ENCODE measurements around the gene CELF2. TPM values are rescaled to one million over a fixed set of nuclear protein-coding genes. Genes with fewer than 3 reads are reported as not detected.

CELF2 gene
- total RNA-seq, 1 experiment from 2014 or later, result 0.27 TPM

DNA sequence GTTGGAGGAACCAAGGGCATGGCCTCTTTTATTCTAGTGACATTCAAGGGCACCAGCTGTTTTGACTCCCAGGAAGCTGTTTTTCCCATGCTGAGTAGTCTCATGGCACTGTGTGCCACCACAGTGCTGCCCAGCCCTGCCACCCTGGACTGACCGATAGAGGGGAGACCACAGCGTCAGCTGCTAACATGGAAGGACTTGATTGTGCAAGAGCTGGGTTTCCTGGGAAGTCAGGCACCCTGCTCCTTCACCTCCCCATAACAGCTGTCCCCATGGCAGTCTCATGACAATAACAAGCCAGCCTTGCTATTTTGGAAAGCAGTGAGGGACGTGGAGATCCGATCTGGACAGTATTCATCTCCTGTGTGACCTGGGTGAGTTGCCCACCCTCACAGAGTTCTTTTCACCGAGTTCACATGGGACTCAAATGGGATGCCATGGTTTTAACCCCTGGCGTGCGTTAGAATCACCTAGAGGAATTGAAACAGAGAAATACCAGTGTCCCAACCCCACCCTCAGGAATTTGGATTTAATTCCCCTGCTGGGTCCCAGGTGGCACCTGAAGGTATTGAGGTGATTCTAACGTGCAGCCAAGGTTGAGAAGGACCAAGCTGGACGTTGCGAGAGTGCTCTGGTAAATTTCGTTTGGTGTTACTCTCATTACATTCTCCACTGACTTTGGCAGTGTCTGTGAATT lies 174.8 kb downstream of the CELF2 start:
- Mint-ChIP-seq H3K27me3 (ENCODE audit: insufficient read depth, unreplicated experiment) (peaks cover 45% of the 10 kb centered on the region), H3K36me3 (ENCODE audit: insufficient read depth, unreplicated experiment) (no peaks in the 10 kb centered on the region), H3K4me1 (ENCODE audit: low read depth, unreplicated experiment) (no peaks in the 10 kb centered on the region), H3K4me3 (ENCODE audit: unreplicated experiment) (no peak overlapping the region), H3K27ac (ENCODE audit: unreplicated experiment) (no peak overlapping the region), H3K9me3 (ENCODE audit: unreplicated experiment) (no peaks in the 10 kb centered on the region)
- no peaks in the 10 kb centered on the region for H3K4me1 ChIP-seq
- no peaks in the 10 kb centered on the region for H3K27me3 ChIP-seq (replicated peaks; ENCODE audit: control insufficient read depth, insufficient read depth, low read length)
- BruUV-seq (replicated peaks), result no TSS peak
- TF ChIP-seq, protein P1, sequence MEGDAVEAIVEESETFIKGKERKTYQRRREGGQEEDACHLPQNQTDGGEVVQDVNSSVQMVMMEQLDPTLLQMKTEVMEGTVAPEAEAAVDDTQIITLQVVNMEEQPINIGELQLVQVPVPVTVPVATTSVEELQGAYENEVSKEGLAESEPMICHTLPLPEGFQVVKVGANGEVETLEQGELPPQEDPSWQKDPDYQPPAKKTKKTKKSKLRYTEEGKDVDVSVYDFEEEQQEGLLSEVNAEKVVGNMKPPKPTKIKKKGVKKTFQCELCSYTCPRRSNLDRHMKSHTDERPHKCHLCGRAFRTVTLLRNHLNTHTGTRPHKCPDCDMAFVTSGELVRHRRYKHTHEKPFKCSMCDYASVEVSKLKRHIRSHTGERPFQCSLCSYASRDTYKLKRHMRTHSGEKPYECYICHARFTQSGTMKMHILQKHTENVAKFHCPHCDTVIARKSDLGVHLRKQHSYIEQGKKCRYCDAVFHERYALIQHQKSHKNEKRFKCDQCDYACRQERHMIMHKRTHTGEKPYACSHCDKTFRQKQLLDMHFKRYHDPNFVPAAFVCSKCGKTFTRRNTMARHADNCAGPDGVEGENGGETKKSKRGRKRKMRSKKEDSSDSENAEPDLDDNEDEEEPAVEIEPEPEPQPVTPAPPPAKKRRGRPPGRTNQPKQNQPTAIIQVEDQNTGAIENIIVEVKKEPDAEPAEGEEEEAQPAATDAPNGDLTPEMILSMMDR (IDR thresholded peaks at IDR 0.05; ENCODE audit: insufficient read depth in 1 of 2, low read depth in 1 of 2, low read length in 1 of 2, severe bottlenecking in 1 of 2, unreplicated experiment in 1 of 2), result no peak
- H3K9me3 ChIP-seq, result no peaks in the 10 kb centered on the region
- H3K4me3 ChIP-seq (ENCODE audit: low read depth, low read length), result no peak overlapping the region
- CTCF ChIA-PET, result no interaction called here
- POLR2A ChIA-PET, result no interaction called here
- DNase-seq, result no peak
- intact Hi-C loops (cut with micrococcal nuclease; ENCODE audit: unreplicated experiment), result no loop called here
- no peaks in the 10 kb centered on the region for H3K36me3 ChIP-seq (ENCODE audit: control insufficient read depth, insufficient read depth, low read length)

DNA sequence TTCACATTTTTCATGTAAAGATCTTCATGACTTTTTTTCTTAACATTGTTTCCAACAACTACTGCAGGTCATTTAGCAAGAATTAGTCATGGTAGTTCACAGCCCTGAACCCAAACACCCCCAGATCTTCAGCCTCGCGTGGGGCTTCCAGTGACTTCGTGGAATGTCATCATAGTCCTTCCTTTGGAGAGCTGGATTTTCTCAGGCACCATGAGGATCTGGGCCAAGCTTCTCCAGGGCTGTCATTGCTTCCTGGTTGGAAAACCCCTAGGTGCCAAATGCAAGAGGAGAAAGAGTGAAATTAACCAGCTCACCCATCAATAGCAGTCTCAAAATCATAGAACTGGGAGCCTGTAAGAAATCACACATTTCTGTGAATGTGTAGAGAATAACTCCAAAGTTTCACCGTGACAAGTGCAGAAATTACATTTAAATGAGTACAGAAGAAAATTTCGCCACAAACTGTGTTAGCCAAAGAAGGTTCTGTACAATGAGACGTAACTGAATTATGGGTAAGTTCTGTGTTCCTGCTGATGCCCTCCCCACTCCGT lies 175.4 kb downstream of the CELF2 start:
- intact Hi-C loops (cut with micrococcal nuclease; ENCODE audit: unreplicated experiment), result no loop called here
- Histone ChIP-seq H3K27me3 (replicated peaks; ENCODE audit: control insufficient read depth, insufficient read depth, low read length) (no peaks in the 10 kb centered on the region), H3K36me3 (ENCODE audit: control insufficient read depth, insufficient read depth, low read length) (no peaks in the 10 kb centered on the region), H3K4me1 (no peaks in the 10 kb centered on the region), H3K4me3 (ENCODE audit: low read depth, low read length) (no peak overlapping the region), H3K9me3 (no peaks in the 10 kb centered on the region)
- CTCF ChIA-PET, result no interaction called here
- POLR2A ChIA-PET, result no interaction called here
- no peak overlapping the region for H3K4me3 Mint-ChIP-seq (ENCODE audit: unreplicated experiment)
- peaks cover 42% of the 10 kb centered on the region for H3K27me3 Mint-ChIP-seq (ENCODE audit: insufficient read depth, unreplicated experiment)
- BruUV-seq (replicated peaks), result no TSS peak
- H3K9me3 Mint-ChIP-seq (ENCODE audit: unreplicated experiment), result no peaks in the 10 kb centered on the region
- TF ChIP-seq, protein P1 (IDR thresholded peaks at IDR 0.05; ENCODE audit: insufficient read depth in 1 of 2, low read depth in 1 of 2, low read length in 1 of 2, severe bottlenecking in 1 of 2, unreplicated experiment in 1 of 2), result no peak
- no peaks in the 10 kb centered on the region for H3K36me3 Mint-ChIP-seq (ENCODE audit: insufficient read depth, unreplicated experiment)
- no peak for DNase-seq
- no peak overlapping the region for H3K27ac Mint-ChIP-seq (ENCODE audit: unreplicated experiment)
- H3K4me1 Mint-ChIP-seq (ENCODE audit: low read depth, unreplicated experiment), result no peaks in the 10 kb centered on the region

DNA sequence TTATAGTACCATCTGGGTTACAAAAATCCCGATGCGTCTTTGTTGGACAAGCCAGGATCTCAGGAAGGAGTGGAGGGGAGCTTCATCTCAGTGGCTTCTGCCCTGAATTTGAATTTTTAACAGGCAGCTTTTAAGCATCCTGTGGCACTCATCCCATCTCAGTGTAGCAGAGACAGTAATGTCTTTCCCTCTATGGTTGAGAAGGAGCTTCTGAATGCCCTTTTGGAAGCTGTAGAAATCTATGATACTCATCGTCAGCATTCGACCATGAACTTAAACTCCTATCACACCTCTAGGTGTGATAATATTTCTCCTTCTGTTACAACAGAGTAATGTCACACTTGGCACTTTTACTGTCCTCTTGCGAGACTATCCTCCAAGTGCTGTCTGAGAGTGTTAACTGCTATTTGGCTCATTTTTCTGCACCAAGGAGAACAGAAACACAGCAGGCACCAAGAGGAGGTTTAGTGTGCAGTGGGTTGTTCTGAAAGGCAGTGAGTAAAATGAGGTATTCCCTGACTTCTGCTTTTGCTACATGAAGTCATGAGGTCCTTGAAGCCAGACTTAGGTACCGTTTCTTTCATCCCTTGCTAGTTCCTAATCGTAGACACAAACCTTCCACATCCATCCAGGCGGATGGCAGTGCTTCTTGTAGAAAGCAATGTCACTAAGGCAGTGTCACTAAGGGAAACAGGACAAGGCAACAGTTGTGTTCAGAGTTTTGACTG lies 177.4 kb downstream of the CELF2 start:
- Histone ChIP-seq H3K9me3 (no peaks in the 10 kb centered on the region), H3K4me3 (ENCODE audit: low read depth, low read length) (no peak overlapping the region), H3K27me3 (replicated peaks; ENCODE audit: control insufficient read depth, insufficient read depth, low read length) (no peaks in the 10 kb centered on the region), H3K4me1 (no peaks in the 10 kb centered on the region), H3K36me3 (ENCODE audit: control insufficient read depth, insufficient read depth, low read length) (no peaks in the 10 kb centered on the region)
- intact Hi-C loops (cut with micrococcal nuclease; ENCODE audit: unreplicated experiment), result no loop called here
- H3K9me3 Mint-ChIP-seq (ENCODE audit: unreplicated experiment), result no peaks in the 10 kb centered on the region
- TF ChIP-seq, protein P1 (IDR thresholded peaks at IDR 0.05; ENCODE audit: insufficient read depth in 1 of 2, low read depth in 1 of 2, low read length in 1 of 2, severe bottlenecking in 1 of 2, unreplicated experiment in 1 of 2), result no peak
- H3K4me3 Mint-ChIP-seq (ENCODE audit: unreplicated experiment), result no peak overlapping the region
- BruUV-seq (replicated peaks), result no TSS peak
- H3K27me3 Mint-ChIP-seq (ENCODE audit: insufficient read depth, unreplicated experiment), result peaks cover 37% of the 10 kb centered on the region
- H3K27ac Mint-ChIP-seq (ENCODE audit: unreplicated experiment), result no peak overlapping the region
- DNase-seq, result no peak
- no peaks in the 10 kb centered on the region for H3K36me3 Mint-ChIP-seq (ENCODE audit: insufficient read depth, unreplicated experiment)
- POLR2A ChIA-PET, result no interaction called here
- no peaks in the 10 kb centered on the region for H3K4me1 Mint-ChIP-seq (ENCODE audit: low read depth, unreplicated experiment)
- CTCF ChIA-PET, result no interaction called here
